CD14-positive monocyte (primary cell): ENCODE measurements around the gene PAQR8. TPM values are rescaled to one million over a fixed set of nuclear protein-coding genes. Genes with fewer than 3 reads are reported as not detected.

Experiments used
- DNase-seq, 3 donors: peaks; one replicate each; pipeline ENCODE4 v3.0.0-alpha.2; 2011 to 2022
- H2AFZ ChIP-seq: 2 replicates; pipeline ENCODE4 v1.6.0; 2012; ENCODE audit warnings: mild to moderate bottlenecking, low read depth, low read length, inconsistent platforms; ENCODE audit not compliant: insufficient read depth, poor library complexity, severe bottlenecking
- H3K27ac ChIP-seq, 2 donors: 1 replicate in 1 of 2; 2 replicates in 1 of 2; pipeline ENCODE4 v1.5.1; 2012 to 2013; ENCODE audit warnings: low read length in 2 of 2, control low read depth in 1 of 2, inconsistent platforms in 1 of 2, low read depth in 1 of 2, mild to moderate bottlenecking in 1 of 2
- H3K27me3 ChIP-seq, 2 donors: one replicate each; pipeline versions ENCODE4 v1.6.0 to v1.6.1; 2011 to 2013; ENCODE audit warnings: low read length in 2 of 2; ENCODE audit not compliant: control insufficient read depth in 2 of 2, insufficient read depth in 2 of 2
- H3K36me3 ChIP-seq, 2 donors: replicated peaks in 1 of 2; 1 replicate in 1 of 2; 2 replicates in 1 of 2; pipeline versions ENCODE4 v1.5.1 to v1.6.1; 2012 to 2013; ENCODE audit warnings: low read length in 2 of 2, control low read depth in 1 of 2, inconsistent platforms in 1 of 2, mild to moderate bottlenecking in 1 of 2; ENCODE audit not compliant: insufficient read depth in 2 of 2, control insufficient read depth in 1 of 2
- H3K4me1 ChIP-seq, 2 donors: 1 replicate in 1 of 2; 2 replicates in 1 of 2; pipeline versions ENCODE4 v1.5.1 to v1.6.1; 2012 to 2013; ENCODE audit warnings: low read length in 2 of 2, control low read depth in 1 of 2, inconsistent platforms in 1 of 2, mild to moderate bottlenecking in 1 of 2, moderate library complexity in 1 of 2; ENCODE audit not compliant: insufficient read depth in 2 of 2, control insufficient read depth in 1 of 2
- H3K4me2 ChIP-seq: replicated peaks from 2 replicates; pipeline ENCODE3; 2012; ENCODE audit warnings: low read length, moderate library complexity, mild to moderate bottlenecking; ENCODE audit not compliant: poor library complexity, severe bottlenecking; ENCODE audit errors: extremely low read depth
- H3K4me3 ChIP-seq, 3 experiments: fragments of 200-600 bp in 1 of 3; sonication (generic) in 1 of 3; replicated peaks in 1 of 3; 1 replicate in 2 of 3; 2 replicates in 1 of 3; pipeline ENCODE4 v1.5.1; 2011 to 2013; ENCODE audit warnings: low read length in 3 of 3, mild to moderate bottlenecking in 3 of 3, control low read depth in 2 of 3, low read depth in 2 of 3, inconsistent platforms in 1 of 3, moderate library complexity in 1 of 3
- H3K79me2 ChIP-seq: 2 replicates; pipeline ENCODE4 v1.6.0; 2012; ENCODE audit warnings: mild to moderate bottlenecking, control low read depth, inconsistent platforms, low read length, moderate library complexity; ENCODE audit not compliant: insufficient read depth
- H3K9ac ChIP-seq: 2 replicates; pipeline ENCODE4 v1.6.0; 2017; ENCODE audit warnings: low read length, mild to moderate bottlenecking; ENCODE audit not compliant: insufficient read depth, poor library complexity, severe bottlenecking
- H3K9me3 ChIP-seq, 2 donors: replicated peaks in 1 of 2; 1 replicate in 1 of 2; 2 replicates in 1 of 2; pipeline versions ENCODE4 v1.5.1 to v1.6.1; 2012 to 2013; ENCODE audit warnings: low read length in 2 of 2, control low read depth in 1 of 2; ENCODE audit not compliant: control insufficient read depth in 1 of 2, insufficient read depth in 1 of 2
- H4K20me1 ChIP-seq: 2 replicates; pipeline ENCODE4 v1.6.0; 2012; ENCODE audit warnings: mild to moderate bottlenecking, low read length, control low read depth, moderate library complexity; ENCODE audit not compliant: insufficient read depth
- H3K27ac Mint-ChIP-seq, 7 donors: one replicate each; pipeline ENCODE4 v1.8.0; 2020; ENCODE audit warnings: mild to moderate bottlenecking in 7 of 7, mixed read lengths in 7 of 7, moderate library complexity in 6 of 7, inconsistent platforms in 2 of 7
- H3K27me3 Mint-ChIP-seq, 3 donors: one replicate each; pipeline ENCODE4 v1.8.0; 2021 to 2022; ENCODE audit warnings: low read depth in 3 of 3, mild to moderate bottlenecking in 3 of 3, mixed read lengths in 3 of 3, moderate library complexity in 3 of 3, inconsistent platforms in 1 of 3
- H3K36me3 Mint-ChIP-seq, 2 donors: one replicate each; pipeline ENCODE4 v1.8.0; 2020; ENCODE audit warnings: mixed read lengths in 2 of 2, inconsistent platforms in 1 of 2, mild to moderate bottlenecking in 1 of 2
- H3K4me1 Mint-ChIP-seq: one replicate; pipeline ENCODE4 v1.8.0; 2020; ENCODE audit warnings: mild to moderate bottlenecking, mixed read lengths
- H3K4me3 Mint-ChIP-seq, 2 donors: one replicate each; pipeline ENCODE4 v1.8.0; 2020; ENCODE audit warnings: mild to moderate bottlenecking in 2 of 2, mixed read lengths in 2 of 2, moderate library complexity in 1 of 2
- H3K9me3 Mint-ChIP-seq, 7 donors: one replicate each; pipeline ENCODE4 v1.8.0; 2020 to 2022; ENCODE audit warnings: mixed read lengths in 7 of 7, mild to moderate bottlenecking in 6 of 7, moderate library complexity in 6 of 7, inconsistent platforms in 2 of 7
- CTCF ChIP-seq: fragments of 200-600 bp; IDR thresholded peaks from one replicate; pipeline ENCODE4 v1.8.0; 2022; ENCODE audit warnings: antibody characterized with exemption, mild to moderate bottlenecking
- WGBS: methylation state at CpG from one replicate; pipeline ENCODE4 v1.1.5; 2013; ENCODE audit warnings: missing lambda C conversion rate; ENCODE audit not compliant: insufficient coverage; 5-methylcytosine and 5-hydroxymethylcytosine counted together
- intact Hi-C, 2 donors: fragments of 100-400 bp; cut with micrococcal nuclease; formaldehyde crosslinking; loops; one replicate each; pipeline versions ENCODE4 v1.15.0 to v1.15.1; 2023
- polyA plus RNA-seq, 3 donors: library from polyadenylated mRNA; depleted of rRNA in 1 of 3; unstranded in 2 of 3; stranded (reverse) in 1 of 3; fragments of 300-500 nt in 2 of 3; fragments of >200 nt in 1 of 3; fragmentation: Illumina TruSeq in 2 of 3; gene quantifications; 1 replicate in 2 of 3; 2 replicates in 1 of 3; pipeline ENCODE4 v1.2.3, GENCODE V29; 2012 to 2021

The PAQR8 gene
- polyA plus RNA-seq, 3 donors = 2.4 to 17.4 (median 6.8) TPM

- no peaks in the 10 kb centered on the region for H3K36me3 Mint-ChIP-seq
- H3K4me1 ChIP-seq = peaks cover 14 to 20% of the 10 kb centered on the region in 2 donors
- no peak overlapping the region for H3K4me2 ChIP-seq
- no peak overlapping the region for H3K27ac Mint-ChIP-seq
- H3K27ac ChIP-seq = no peak overlapping the region
- H3K27me3 ChIP-seq = peaks cover 0 to 2% of the 10 kb centered on the region in 2 donors
- H4K20me1 ChIP-seq = no peaks in the 10 kb centered on the region
- H3K9ac ChIP-seq = no peak overlapping the region
- no peak overlapping the region for H3K4me3 Mint-ChIP-seq
- H2AFZ ChIP-seq = no peak overlapping the region
- H3K36me3 ChIP-seq = no peaks in the 10 kb centered on the region
- H3K4me1 Mint-ChIP-seq = peaks cover 16% of the 10 kb centered on the region
- WGBS = 33% methylated on average over 1 of the region's 2 CpGs
- H3K9me3 ChIP-seq = no peaks in the 10 kb centered on the region
- H3K9me3 Mint-ChIP-seq = peaks cover 0 to 2% (median 0%) of the 10 kb centered on the region in 7 donors
- H3K79me2 ChIP-seq = no peaks in the 10 kb centered on the region
- no peak for DNase-seq
- intact Hi-C loops = loop anchor here in 1 of 2 donors (5.0 kb wide), 2 partner anchors 131 to 159 kb away; partner anchors contain the start of gene TRAM2
- no peak for TF ChIP-seq CTCF
- H3K27me3 Mint-ChIP-seq = peaks cover 0 to 5% (median 5%) of the 10 kb centered on the region in 3 donors
- H3K4me3 ChIP-seq = no peak overlapping the region
Observed at GRCh38 chr6:52418606-52419005, 56.7 kb downstream of the PAQR8 start.

GRCh38 chr6:52419809-52420667, 58.1 kb downstream of the PAQR8 start, which contains the start of gene EFHC1:
EFHC1 (plus strand) TSS chr6:52420342; CDS start chr6:52420411, 69 bp downstream.
- Histone ChIP-seq H3K79me2 (no peaks in the 10 kb centered on the region), H3K9me3 (no peaks in the 10 kb centered on the region), H3K27me3 (no peaks in the 10 kb centered on the region), H3K4me1 (peaks cover 14 to 20% of the 10 kb centered on the region in 2 donors), H3K9ac (peak within 1 kb of the TSS; percentile 46), H3K27ac (peak within 1 kb of the TSS in 1 of 2 donors; percentile 64), H3K36me3 (no peaks in the 10 kb centered on the region), H3K4me2 (peak within 1 kb of the TSS; percentile 98), H4K20me1 (no peaks in the 10 kb centered on the region), H3K4me3 (peak within 1 kb of the TSS; percentile 62 to 91 (median 81)), H2AFZ (peak within 1 kb of the TSS; percentile 94)
- Mint-ChIP-seq H3K27ac (peak within 1 kb of the TSS in 2 of 7 donors; percentile 67 to 72), H3K9me3 (peaks cover 0 to 2% (median 0%) of the 10 kb centered on the region in 7 donors), H3K27me3 (peaks cover 0 to 3% (median 1%) of the 10 kb centered on the region in 3 donors), H3K4me3 (no peak within 1 kb of the TSS), H3K4me1 (peaks cover 18% of the 10 kb centered on the region), H3K36me3 (no peaks in the 10 kb centered on the region)
- no peak for TF ChIP-seq CTCF
- DNase-seq = peak; percentile 96 to 99 (median 97)
- WGBS = under 1% methylated on average over 44 of the region's 57 CpGs
- intact Hi-C loops = loop anchor here (5.0 kb wide), 5 partner anchors 133 to 577 kb away; partner anchors contain the start of genes GSTA4 (in 1 of the 2), MCM3 (in 1 of the 2) and TRAM2 (in 1 of the 2)
